Osteocyte (in vitro differentiated cells): ENCODE data around the gene COX17. TPM values are rescaled to one million over a fixed set of nuclear protein-coding genes. Genes with fewer than 3 reads are reported as not detected.

Source experiments
- DNase-seq: peaks from one replicate; pipeline ENCODE4 v3.0.0; 2021; ENCODE audit warnings: mixed read lengths; ENCODE audit not compliant: unreplicated experiment; ENCODE audit errors: extremely low spot score
- H3K27ac Mint-ChIP-seq: one replicate; pipeline ENCODE4 v1.8.0; 2021; ENCODE audit warnings: mild to moderate bottlenecking, mixed read lengths; ENCODE audit not compliant: unreplicated experiment
- H3K27me3 Mint-ChIP-seq: one replicate; pipeline ENCODE4 v1.8.0; 2021; ENCODE audit warnings: mixed read lengths; ENCODE audit not compliant: unreplicated experiment
- H3K36me3 Mint-ChIP-seq: one replicate; pipeline ENCODE4 v1.8.0; 2021; ENCODE audit warnings: mixed read lengths; ENCODE audit not compliant: unreplicated experiment
- H3K4me1 Mint-ChIP-seq: one replicate; pipeline ENCODE4 v1.8.0; 2021; ENCODE audit warnings: mixed read lengths; ENCODE audit not compliant: unreplicated experiment
- H3K4me3 Mint-ChIP-seq: one replicate; pipeline ENCODE4 v1.8.0; 2021; ENCODE audit warnings: mild to moderate bottlenecking, moderate library complexity, mixed read lengths; ENCODE audit not compliant: unreplicated experiment
- H3K9me3 Mint-ChIP-seq: one replicate; pipeline ENCODE4 v1.8.0; 2021; ENCODE audit warnings: mixed read lengths; ENCODE audit not compliant: unreplicated experiment
- total RNA-seq: library from RNA; stranded (reverse); gene quantifications from 2 replicates; pipeline ENCODE4 v1.2.1, GENCODE V29; 2021
- TF ChIP-seq, protein P1 (sequence below): fragments of 200-600 bp; sonication (generic); IDR thresholded peaks from 2 replicates; pipeline ENCODE4 v1.5.0; 2021; ENCODE audit warnings: antibody characterized with exemption, mild to moderate bottlenecking, moderate library complexity

The COX17 gene
- total RNA-seq, 1 donor from 2014 or later: 18.2 TPM

DNA sequence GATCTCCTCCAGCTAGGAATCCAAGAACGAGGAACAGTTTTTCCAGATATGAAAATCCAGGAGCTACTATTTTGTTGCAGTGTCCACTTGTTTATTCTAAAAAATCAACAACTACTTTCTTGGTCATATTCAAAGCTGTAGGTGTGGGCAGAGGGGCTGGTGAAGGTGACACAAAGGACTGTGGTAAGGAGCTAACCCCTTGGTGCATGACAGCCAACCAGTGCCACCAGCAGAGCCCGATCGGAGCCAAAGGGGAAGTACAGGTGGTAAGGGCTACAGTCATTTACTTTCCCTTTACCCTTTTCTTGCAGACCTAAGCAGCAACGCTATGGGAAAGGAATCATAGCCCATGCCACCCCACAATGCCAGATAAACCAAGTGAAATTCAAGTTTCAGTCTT, 48.8 kb downstream of the COX17 start:
- Mint-ChIP-seq H3K4me1 (peaks cover 24% of the 10 kb centered on the region), H3K36me3 (no peaks in the 10 kb centered on the region), H3K27me3 (no peaks in the 10 kb centered on the region), H3K4me3 (no peak overlapping the region), H3K9me3 (no peaks in the 10 kb centered on the region), H3K27ac (no peak overlapping the region)
- no peak for DNase-seq
- TF ChIP-seq, protein P1, sequence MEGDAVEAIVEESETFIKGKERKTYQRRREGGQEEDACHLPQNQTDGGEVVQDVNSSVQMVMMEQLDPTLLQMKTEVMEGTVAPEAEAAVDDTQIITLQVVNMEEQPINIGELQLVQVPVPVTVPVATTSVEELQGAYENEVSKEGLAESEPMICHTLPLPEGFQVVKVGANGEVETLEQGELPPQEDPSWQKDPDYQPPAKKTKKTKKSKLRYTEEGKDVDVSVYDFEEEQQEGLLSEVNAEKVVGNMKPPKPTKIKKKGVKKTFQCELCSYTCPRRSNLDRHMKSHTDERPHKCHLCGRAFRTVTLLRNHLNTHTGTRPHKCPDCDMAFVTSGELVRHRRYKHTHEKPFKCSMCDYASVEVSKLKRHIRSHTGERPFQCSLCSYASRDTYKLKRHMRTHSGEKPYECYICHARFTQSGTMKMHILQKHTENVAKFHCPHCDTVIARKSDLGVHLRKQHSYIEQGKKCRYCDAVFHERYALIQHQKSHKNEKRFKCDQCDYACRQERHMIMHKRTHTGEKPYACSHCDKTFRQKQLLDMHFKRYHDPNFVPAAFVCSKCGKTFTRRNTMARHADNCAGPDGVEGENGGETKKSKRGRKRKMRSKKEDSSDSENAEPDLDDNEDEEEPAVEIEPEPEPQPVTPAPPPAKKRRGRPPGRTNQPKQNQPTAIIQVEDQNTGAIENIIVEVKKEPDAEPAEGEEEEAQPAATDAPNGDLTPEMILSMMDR: no peak

DNA sequence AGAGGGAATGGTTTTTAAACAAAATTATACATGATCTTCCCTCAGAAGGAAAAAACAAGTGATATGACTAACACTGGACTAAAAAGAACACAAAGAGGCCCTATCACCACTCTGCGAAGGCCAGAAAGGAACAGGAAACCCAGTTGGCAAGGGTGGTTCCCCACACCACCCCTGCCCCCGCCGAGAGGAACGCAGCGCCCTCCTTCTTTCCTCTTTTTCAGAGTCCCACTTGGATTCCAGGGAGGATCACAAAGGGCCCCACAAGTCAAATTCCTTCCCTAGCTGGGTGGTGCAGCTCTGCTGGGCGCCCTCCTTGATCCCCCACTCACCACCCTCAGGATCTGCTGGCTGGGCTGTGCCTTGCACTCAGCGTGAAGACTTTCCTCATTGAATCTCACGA, 49.7 kb downstream of the COX17 start:
- no peaks in the 10 kb centered on the region for H3K27me3 Mint-ChIP-seq
- H3K4me3 Mint-ChIP-seq: no peak overlapping the region

DNA sequence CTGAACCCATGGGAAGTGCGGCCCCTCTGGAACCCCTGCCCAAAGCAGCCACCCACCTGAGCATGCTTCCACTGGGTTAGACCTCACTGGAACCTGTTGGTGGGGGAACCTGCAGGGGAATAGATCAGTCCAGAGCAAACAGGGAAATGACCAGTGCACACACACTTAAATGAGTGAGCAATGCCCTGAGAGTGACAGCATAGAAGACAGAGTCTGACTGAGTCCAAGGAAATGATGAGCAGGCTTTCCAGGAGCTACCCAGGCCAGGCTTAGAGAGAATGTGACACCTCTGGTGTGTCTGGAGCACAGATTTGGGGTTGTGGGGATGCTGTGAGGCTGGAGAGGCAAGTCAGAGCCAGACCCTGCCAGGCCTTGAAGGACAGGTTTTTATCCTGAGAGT, 51.0 kb downstream of the COX17 start:
- no peaks in the 10 kb centered on the region for H3K27me3 Mint-ChIP-seq
- no peak overlapping the region for H3K27ac Mint-ChIP-seq
- no peak overlapping the region for H3K4me3 Mint-ChIP-seq
- no peak for DNase-seq
- H3K36me3 Mint-ChIP-seq: no peaks in the 10 kb centered on the region
- peaks cover 21% of the 10 kb centered on the region for H3K4me1 Mint-ChIP-seq
- no peaks in the 10 kb centered on the region for H3K9me3 Mint-ChIP-seq
- TF ChIP-seq, protein P1: no peak

More for the DNA sequence above, 49.7 kb downstream of the COX17 start:
- Mint-ChIP-seq H3K27ac (no peak overlapping the region), H3K4me1 (peaks cover 24% of the 10 kb centered on the region), H3K9me3 (no peaks in the 10 kb centered on the region), H3K36me3 (no peaks in the 10 kb centered on the region)
- no peak for DNase-seq
- TF ChIP-seq, protein P1: no peak

DNA sequence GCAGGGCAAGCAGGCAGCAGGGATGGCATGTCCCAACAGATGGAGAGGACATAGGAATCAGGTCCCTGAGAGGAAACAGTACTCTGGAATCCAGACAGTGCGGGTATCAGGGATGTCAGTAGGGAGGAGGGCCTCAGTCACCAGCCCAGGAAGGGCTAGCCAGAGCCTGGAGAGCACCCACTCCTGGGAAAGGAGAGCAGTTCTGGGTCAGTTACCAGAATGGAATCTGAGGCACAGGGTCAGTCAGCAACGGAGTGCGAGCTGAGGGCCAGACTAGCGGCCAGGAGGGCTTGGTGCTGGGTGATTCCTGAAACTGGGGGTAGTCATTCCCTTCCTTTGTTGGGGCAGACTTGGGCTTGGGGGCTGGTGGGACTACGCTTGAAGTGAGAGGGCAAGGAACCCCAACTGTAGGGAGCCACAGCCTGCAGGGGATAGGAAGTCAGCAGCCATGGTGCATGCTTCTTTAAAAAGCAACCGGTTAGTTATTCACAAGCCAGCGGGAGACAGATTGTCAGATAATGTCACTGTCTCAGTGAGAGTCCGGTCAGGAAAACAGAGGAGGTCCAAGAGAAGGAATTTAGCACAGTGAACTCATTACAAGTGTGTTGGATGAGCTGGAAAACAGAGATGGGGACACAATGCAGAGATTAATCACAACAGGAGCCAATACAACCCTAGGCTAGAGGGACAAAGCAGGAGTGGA, 51.6 kb downstream of the COX17 start:
- H3K27ac Mint-ChIP-seq: no peak overlapping the region
- TF ChIP-seq, protein P1: no peak
- H3K36me3 Mint-ChIP-seq: no peaks in the 10 kb centered on the region
- no peak for DNase-seq
- H3K4me3 Mint-ChIP-seq: no peak overlapping the region
- H3K4me1 Mint-ChIP-seq: peaks cover 18% of the 10 kb centered on the region
- no peaks in the 10 kb centered on the region for H3K9me3 Mint-ChIP-seq
- peaks cover 2% of the 10 kb centered on the region for H3K27me3 Mint-ChIP-seq

DNA sequence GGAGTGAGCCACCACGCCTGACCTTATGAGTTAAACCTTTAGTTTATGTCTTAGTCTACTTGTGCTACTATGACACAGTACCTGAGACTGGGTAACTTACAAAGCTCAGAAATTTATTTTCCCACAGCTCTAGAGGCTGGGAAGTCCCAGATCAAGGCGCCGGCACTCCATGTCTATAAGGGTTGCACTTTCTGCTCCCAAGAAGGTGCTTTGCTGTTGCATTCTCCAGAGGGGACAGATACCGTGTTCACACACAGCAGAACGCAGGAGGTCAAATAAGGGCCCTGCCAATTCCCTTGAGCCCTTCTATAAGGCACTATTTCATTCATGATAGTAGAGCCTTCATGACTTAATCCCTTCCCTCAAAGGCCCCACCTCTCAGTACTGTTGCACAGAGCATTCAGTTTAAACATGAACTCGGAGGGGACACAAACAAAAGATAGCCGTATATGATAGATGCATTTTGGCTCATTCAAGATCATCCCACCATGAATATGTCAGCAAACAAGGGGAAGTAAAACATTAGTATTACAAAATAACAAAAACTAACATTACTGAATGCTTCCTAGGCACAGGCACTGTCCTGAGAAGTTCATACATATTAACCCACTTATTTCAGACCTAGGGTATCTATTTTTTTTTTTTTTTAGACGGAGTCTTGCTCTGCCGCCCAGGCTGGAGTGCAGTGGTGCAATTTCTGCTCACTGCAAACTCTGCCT, 53.0 kb downstream of the COX17 start:
- Mint-ChIP-seq H3K36me3 (no peaks in the 10 kb centered on the region), H3K9me3 (no peaks in the 10 kb centered on the region), H3K4me1 (peaks cover 13% of the 10 kb centered on the region), H3K4me3 (no peak overlapping the region), H3K27me3 (peaks cover 2% of the 10 kb centered on the region), H3K27ac (no peak overlapping the region)
- TF ChIP-seq, protein P1: no peak
- no peak for DNase-seq
